UCSD-AML1 (cell line): Measurements from ENCODE around the gene OR8B12.

Source experiments
- DNase-seq: peaks from one replicate; lab custom pipeline; 2025; ENCODE audit not compliant: unreplicated experiment; lab: John Stamatoyannopoulos, UW

The OR8B12 gene, protein sequence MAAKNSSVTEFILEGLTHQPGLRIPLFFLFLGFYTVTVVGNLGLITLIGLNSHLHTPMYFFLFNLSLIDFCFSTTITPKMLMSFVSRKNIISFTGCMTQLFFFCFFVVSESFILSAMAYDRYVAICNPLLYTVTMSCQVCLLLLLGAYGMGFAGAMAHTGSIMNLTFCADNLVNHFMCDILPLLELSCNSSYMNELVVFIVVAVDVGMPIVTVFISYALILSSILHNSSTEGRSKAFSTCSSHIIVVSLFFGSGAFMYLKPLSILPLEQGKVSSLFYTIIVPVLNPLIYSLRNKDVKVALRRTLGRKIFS

DNA sequence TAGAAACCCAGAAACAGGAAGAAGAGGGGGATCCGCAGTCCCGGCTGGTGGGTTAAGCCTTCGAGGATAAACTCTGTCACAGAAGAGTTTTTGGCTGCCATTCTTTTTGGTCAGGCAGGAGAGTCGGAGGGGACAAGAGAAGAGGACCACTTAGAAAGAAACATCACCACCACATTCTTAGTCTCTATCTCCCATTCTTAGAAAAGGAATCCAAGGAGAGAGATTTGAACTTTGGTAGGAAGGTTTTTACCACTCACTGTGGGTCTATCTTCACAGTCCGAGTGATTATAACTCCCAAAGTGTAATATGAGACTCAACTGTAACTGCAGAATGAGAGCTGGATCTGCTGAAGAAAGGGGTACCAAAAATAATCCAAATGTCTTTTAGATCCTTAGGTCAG, at the start of gene OR8B12:
Gene OR8B12 (minus strand): TSS at position 101 of the 400 bp plus-strand sequence. CDS start 0 bp downstream, at position 101.
- no peak for DNase-seq

- no peak for DNase-seq
These were observed 49.2 kb upstream of the OR8B12 start for GRCh38 chr11:124592627-124593026.

DNA sequence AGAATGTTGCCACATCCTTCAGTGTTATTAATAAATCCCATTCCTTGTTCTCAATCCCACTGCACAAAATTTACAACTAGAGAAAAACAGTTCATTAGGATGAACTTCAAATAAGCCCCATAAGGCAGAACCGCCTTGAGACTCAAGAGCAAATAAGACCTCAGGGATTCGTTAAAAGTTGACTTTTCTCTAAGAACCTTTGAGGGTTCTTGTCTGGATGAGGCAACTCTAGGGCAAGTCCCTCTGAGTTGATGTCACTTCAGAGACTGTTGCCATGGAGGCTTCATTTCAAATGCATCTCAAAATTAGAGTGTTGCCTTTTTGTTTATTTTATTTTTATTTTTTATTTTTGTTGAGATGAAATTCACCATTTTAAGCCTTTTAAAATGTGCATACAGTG, 48.0 kb upstream of the OR8B12 start:
- no peak for DNase-seq

DNA sequence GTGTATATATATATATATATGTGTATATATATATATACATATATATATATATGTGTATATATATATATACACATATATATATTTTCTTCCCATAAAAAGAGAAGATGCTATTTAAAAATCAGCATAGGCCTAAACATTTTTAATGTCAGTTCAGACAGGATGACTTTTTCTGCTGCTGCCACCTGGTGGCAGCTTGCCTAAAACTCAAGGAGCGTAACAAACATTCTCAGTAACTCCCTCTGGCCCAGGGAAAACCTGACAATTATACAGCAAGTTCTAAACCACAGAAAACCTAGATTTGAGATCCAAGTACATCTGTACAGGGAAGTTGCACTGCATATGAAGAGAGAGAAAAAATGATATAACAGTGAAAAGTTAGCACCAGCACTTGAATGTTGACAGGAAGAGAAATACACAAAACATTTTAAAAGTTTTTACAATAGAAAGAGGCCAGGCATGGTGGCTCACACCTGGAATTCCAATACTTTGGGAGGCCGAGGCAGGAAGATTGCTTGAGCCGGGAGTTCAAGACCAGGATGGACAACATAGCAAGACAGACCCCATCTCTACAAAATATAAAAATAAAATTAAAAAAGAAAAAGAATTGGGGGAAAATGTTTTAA, 42.9 kb upstream of the OR8B12 start:
- peak; percentile 51 for DNase-seq

DNA sequence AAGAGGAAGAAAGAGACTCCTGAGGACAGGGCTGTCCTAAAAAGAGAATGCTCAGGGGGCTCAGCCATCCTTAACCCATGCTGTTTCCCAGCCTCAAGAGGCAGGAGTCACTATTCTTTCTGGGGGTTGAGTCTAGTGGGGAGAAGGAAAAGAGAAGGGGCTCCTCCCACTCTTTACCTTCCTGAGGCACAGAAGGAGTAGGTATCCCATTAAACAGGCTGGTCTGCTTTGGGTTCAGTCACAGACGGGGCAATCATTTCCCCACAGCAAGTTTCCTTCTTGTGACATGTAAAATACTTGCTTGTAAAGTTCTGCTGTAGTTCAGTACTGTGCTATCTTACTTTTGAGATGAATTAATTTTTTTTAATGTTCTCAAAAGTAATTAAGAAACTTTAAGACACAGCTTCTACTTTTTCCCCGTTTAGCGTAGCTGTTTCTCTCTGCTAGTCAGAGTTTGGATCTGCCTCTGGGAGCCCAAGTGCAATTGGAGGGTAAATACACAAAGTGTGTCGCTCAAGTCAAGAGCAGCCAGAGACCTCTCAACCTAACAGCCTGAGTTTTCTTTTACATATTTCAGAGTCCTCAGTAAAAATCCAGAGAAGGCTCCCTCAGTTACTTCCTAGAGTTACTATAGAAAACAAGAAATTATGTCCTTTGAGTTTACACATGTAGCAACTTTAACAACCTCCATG, 41.4 kb upstream of the OR8B12 start:
- no peak for DNase-seq

GRCh38 chr11:124583781-124584180, 40.3 kb upstream of the OR8B12 start:
- DNase-seq: no peak

GRCh38 chr11:124582565-124582964, 39.1 kb upstream of the OR8B12 start:
- no peak for DNase-seq

- no peak for DNase-seq
These were observed 38.4 kb upstream of the OR8B12 start for GRCh38 chr11:124581817-124582216.

GRCh38 chr11:124578761-124579160, 35.3 kb upstream of the OR8B12 start:
- no peak for DNase-seq

DNA sequence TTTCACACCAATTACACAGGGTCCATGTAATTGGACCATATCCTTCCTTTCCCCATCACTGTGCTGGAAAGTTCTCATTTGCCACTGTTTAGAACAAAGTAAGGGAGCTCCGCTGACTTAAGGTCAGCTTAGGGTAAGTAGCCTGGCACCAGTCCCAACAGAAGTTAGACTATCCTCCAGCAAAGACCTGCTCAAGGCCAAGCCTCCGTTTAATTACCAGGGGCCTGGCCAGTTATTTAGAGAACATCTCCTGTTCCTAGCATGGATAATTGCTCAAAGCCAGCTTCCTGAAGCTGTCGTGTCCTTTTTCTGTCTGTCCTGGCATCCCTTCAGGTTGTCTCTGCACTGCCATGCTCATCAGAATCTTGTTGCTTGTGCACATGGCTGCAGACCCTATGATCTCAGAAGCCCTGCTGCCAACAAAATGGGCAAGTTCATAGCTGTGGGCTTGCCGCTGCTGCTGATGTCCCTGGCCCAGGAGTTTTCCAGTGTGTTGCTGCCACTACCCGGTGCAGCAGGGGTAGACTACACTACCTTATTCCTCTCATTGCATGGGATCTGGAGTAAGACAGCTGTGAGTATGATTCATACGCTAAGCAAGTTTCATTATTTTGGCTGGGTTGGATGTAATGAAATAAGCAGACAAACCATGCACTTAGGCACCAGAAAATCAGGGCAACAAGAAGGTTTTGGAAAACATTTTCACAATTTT, 34.4 kb upstream of the OR8B12 start:
- DNase-seq: no peak

DNA sequence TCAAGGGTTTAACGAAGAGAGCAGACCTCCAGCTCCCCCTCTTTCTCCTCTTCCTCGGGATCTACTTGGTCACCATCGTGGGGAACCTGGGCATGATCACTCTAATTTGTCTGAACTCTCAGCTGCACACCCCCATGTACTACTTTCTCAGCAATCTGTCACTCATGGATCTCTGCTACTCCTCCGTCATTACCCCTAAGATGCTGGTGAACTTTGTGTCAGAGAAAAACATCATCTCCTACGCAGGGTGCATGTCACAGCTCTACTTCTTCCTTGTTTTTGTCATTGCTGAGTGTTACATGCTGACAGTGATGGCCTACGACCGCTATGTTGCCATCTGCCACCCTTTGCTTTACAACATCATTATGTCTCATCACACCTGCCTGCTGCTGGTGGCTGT, 26.7 kb upstream of the OR8B12 start:
- no peak for DNase-seq

DNA sequence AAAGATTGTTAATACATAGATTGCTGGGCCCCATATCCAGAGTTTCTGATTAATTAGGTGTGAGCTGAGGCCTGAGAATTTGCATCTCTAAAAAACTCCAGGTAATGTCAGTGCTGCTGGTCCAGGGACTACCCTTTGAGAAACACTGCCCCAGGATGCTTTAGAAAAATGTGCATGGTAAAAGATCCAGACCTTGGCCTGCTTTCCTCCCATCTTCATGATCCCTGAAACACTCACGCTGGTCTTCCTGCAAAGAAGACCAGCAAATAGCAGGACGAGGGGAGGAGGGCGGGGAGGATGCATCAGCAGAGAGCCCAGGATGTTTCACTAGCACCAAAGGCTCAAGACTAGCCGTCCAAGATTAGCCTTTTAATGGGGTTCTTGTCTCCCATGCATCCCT, 26.2 kb upstream of the OR8B12 start, which contains the start of gene OR8A1:
Gene OR8A1 (plus strand): TSS at position 301 of the 400 bp plus-strand sequence. CDS start 123 bp downstream, outside the sequence.
- no peak for DNase-seq

GRCh38 chr11:124556828-124557227, 13.4 kb upstream of the OR8B12 start:
- DNase-seq: no peak

- DNase-seq: no peak
These were observed 8.5 kb upstream of the OR8B12 start for GRCh38 chr11:124551987-124552386.

DNA sequence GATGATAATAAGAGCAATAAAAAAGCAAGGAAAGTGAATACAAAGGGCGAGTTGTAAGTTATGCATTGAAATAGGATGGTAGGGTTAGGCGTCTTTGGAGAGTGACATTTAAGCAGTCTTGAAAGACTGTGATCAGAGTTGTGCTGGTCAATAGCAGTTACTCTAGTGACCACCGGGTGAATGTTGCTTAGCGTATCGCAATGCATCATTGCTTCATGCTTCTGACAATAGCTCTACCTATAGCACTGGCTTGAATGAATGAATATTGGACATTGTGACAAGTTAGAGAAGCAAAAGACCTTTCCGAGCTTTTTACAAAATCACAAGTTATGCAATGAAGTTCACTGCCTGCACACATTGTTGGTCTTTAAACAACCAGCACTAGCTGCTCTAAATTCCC, 7.7 kb upstream of the OR8B12 start:
- no peak for DNase-seq

DNA sequence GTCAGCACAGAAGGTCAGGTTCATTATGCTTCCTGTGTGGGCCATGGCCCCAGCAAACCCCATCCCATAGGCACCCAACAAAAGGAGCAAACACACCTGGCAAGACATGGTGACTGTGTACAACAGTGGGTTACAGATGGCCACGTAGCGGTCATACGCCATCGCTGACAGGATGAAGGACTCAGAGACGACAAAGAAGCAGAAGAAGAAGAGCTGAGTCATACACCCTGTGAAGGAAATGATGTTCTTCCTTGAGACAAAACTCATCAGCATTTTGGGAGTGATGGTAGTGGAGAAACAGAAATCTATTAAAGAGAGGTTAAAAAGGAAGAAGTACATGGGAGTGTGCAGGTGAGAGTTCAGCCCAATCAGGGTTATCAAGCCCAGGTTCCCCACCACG, 309 bp downstream of the OR8B12 start:
- no peak for DNase-seq

- no peak for DNase-seq
These were observed 2.2 kb downstream of the OR8B12 start for GRCh38 chr11:124541204-124541603.

- no peak for DNase-seq
These were observed 5.4 kb downstream of the OR8B12 start for GRCh38 chr11:124538019-124538418.

DNA sequence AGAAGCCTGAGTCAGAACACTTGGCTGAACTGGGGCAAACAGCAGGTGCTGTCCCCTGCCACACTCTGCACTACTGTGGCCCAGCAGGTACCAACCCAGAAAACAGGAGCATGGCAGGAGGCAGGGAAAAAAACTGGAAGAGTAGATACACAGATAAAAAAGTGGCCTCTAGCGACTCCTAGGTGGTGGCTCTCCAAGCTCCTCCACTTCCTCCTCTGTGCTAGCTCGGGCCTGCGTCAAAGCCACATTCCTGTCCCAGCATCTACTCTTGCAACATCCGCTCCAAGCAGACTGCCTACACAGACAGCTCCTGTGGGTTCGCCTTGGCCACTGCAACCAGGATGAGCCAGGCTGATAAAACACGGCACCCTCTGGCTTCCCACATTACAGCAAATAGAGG, 6.9 kb downstream of the OR8B12 start:
- DNase-seq: peak; percentile 66

DNA sequence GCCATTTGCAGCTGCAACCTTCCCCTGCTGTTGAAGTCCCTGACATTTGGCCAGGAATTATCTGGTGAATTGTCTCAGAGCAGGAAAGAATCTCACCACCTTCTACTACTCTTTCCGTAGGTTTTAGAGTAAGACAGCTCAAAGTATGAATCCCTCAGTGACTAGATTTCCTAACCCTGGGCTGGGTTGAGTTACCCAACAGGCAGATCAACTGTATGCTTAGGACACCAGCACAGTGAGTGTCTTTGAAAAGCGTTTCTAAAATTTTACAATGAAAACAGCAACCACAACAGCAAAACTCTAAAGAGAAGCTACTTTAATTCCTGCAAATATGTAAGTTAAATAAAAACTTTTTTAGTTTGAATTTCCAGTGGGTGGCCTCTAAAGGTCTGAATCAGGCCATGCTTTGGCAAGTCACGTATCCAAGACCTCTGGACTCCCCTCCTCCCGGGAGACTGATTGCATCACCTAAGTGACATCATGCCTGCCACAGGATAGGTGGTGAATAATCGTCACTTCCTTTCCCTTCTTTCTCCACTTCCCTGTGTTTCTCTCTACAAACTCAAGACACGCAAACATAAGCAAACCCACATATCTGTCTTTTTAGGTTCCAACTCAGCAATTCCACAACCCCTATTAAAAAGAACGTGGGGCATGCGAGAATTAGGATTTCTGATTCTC, 7.8 kb downstream of the OR8B12 start:
- DNase-seq: no peak

GRCh38 chr11:124534051-124534450, 9.4 kb downstream of the OR8B12 start:
- DNase-seq: no peak
